ENCODE measurements around the gene AAK1. TPM values are rescaled to one million over a fixed set of nuclear protein-coding genes. Genes with fewer than 3 reads are reported as not detected.
"Not testable (repeated sequence)": the region's sequence is repeated elsewhere in the genome, so short reads cannot be mapped to it uniquely, and the experiment has no call there.

Gene AAK1
- total and polyA plus RNA-seq, 4 donors: 10.0 to 56.2 (median 27.3) TPM

DNA sequence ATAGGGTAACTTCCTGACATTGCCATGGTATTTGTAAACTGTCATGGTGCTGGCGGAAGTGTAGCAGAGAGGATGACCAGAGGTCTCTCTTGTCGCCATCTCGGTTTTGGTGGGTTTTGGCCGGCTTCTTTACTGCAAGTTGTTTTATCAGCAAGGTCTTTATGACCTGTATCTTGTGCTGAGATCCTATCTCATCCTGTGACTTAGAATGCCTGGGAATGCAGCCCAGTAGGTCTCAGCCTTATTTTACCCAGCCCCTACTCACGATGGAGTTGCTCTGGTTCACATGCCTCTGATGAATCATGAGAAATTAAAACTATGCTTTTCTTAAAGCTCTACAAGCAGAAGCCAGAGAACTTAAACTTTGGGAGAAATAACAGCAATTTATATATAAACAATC lies 193.6 kb downstream of the AAK1 start:
- H3K4me3 ChIP-seq: no peak overlapping the region
- no peaks in the 10 kb centered on the region for H3K9me3 ChIP-seq (ENCODE audit: control insufficient read depth in 4 of 4, insufficient read depth in 3 of 4, low read length in 3 of 4)
- no peak overlapping the region for H3K9ac ChIP-seq (ENCODE audit: insufficient read depth in 1 of 2, low read length in 2 of 2)
- ATAC-seq (ENCODE audit: insufficient read depth, low FRiP score) (no peak), DNase-seq (no peak)
- no peaks in the 10 kb centered on the region for H3K4me1 ChIP-seq (ENCODE audit: control insufficient read depth in 5 of 5, insufficient read depth in 5 of 5, low read length in 5 of 5)
- H3K27ac ChIP-seq (ENCODE audit: low read depth in 1 of 2, low read length in 1 of 2): no peak overlapping the region
- TF ChIP-seq CTCF (IDR thresholded peaks at IDR 0.05; ENCODE audit: control extremely low read depth, extremely low read depth): no peak
- H3K36me3 ChIP-seq (ENCODE audit: control insufficient read depth in 4 of 4, insufficient read depth in 4 of 4, low read length in 4 of 4): no peaks in the 10 kb centered on the region
- 82 to 90% methylated on average over 5 of the region's 5 CpGs for WGBS, 2 donors
- H3K27me3 ChIP-seq (ENCODE audit: control insufficient read depth in 3 of 3, insufficient read depth in 3 of 3, low read length in 2 of 3): no peaks in the 10 kb centered on the region

GRCh38 chr2:69443673-69444072 lies 199.9 kb downstream of the AAK1 start:
- not testable (repeated sequence) for ATAC-seq (ENCODE audit: insufficient read depth, low FRiP score); DNase-seq; H3K9ac ChIP-seq (ENCODE audit: insufficient read depth in 1 of 2, low read length in 2 of 2); H3K36me3 ChIP-seq (ENCODE audit: control insufficient read depth in 4 of 4, insufficient read depth in 4 of 4, low read length in 4 of 4); H3K9me3 ChIP-seq (ENCODE audit: control insufficient read depth in 4 of 4, insufficient read depth in 3 of 4, low read length in 3 of 4); H3K27me3 ChIP-seq (ENCODE audit: control insufficient read depth in 3 of 3, insufficient read depth in 3 of 3, low read length in 2 of 3); H3K4me1 ChIP-seq (ENCODE audit: control insufficient read depth in 5 of 5, insufficient read depth in 5 of 5, low read length in 5 of 5); H3K27ac ChIP-seq (ENCODE audit: low read depth in 1 of 2, low read length in 1 of 2); H3K4me3 ChIP-seq
- 83 to 88% methylated on average over 3 of the region's 3 CpGs for WGBS, 2 donors

DNA sequence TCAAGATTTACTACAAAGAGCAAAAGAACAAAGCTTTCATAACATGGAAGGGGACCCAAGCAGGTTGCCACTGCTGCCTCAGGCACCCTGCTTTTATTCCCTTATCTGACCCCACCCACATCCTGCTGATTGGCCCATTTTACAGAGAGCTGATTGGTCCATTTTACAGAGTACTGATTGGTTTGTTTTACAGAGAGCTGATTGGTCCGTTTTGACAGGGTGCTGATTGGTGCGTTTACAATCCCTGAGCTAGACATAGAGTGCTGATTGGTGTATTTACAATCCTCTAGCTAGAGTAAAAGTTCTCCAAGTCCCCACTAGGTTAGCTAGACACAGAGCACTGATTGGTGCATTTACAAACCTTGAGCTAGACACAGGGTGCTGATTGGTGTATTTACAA lies 204.0 kb downstream of the AAK1 start:
- not testable (repeated sequence) for H3K9me3 ChIP-seq (ENCODE audit: control insufficient read depth in 4 of 4, insufficient read depth in 3 of 4, low read length in 3 of 4); H3K27ac ChIP-seq (ENCODE audit: low read depth in 1 of 2, low read length in 1 of 2); H3K36me3 ChIP-seq (ENCODE audit: control insufficient read depth in 4 of 4, insufficient read depth in 4 of 4, low read length in 4 of 4); ATAC-seq (ENCODE audit: insufficient read depth, low FRiP score); H3K9ac ChIP-seq (ENCODE audit: insufficient read depth in 1 of 2, low read length in 2 of 2); DNase-seq; H3K4me3 ChIP-seq; H3K27me3 ChIP-seq (ENCODE audit: control insufficient read depth in 3 of 3, insufficient read depth in 3 of 3, low read length in 2 of 3)
- peaks cover 0 to 14% (median 6%) of the 10 kb centered on the region in 5 donors for H3K4me1 ChIP-seq (ENCODE audit: control insufficient read depth in 5 of 5, insufficient read depth in 5 of 5, low read length in 5 of 5)
- 100% methylated on average over 2 of the region's 2 CpGs for WGBS, 2 donors

DNA sequence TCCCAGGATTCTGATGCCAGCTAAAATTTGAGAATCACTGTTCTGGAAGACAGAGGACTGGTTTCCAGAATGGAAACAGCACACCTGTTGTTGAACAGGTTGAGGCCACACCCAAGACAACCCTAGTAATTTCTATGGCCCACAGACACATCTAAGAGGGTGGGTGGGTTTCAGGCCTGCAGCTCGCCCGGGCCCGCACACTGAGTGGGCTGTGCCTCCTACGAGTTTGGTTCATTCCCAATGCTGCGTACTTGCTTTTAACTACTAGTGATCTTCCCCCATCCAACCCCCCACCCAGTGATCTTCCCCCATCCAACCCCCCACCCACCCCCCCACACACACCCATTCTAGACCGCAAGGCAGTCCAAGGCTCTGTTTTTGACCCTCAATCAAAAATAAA lies 205.0 kb downstream of the AAK1 start:
- no peak overlapping the region for H3K9ac ChIP-seq (ENCODE audit: insufficient read depth in 1 of 2, low read length in 2 of 2)
- no peaks in the 10 kb centered on the region for H3K27me3 ChIP-seq (ENCODE audit: control insufficient read depth in 3 of 3, insufficient read depth in 3 of 3, low read length in 2 of 3)
- no peak overlapping the region for H3K27ac ChIP-seq (ENCODE audit: low read depth in 1 of 2, low read length in 1 of 2)
- H3K36me3 ChIP-seq (ENCODE audit: control insufficient read depth in 4 of 4, insufficient read depth in 4 of 4, low read length in 4 of 4): peaks cover 0 to 3% (median 0%) of the 10 kb centered on the region in 4 donors
- H3K9me3 ChIP-seq (ENCODE audit: control insufficient read depth in 4 of 4, insufficient read depth in 3 of 4, low read length in 3 of 4): no peaks in the 10 kb centered on the region
- ATAC-seq (ENCODE audit: insufficient read depth, low FRiP score) (no peak), DNase-seq (no peak)
- TF ChIP-seq CTCF (IDR thresholded peaks at IDR 0.05; ENCODE audit: control extremely low read depth, extremely low read depth): no peak
- no peak overlapping the region for H3K4me3 ChIP-seq
- WGBS, 2 donors: 98 to 99% methylated on average over 6 of the region's 6 CpGs
- peaks cover 0 to 14% (median 6%) of the 10 kb centered on the region in 5 donors for H3K4me1 ChIP-seq (ENCODE audit: control insufficient read depth in 5 of 5, insufficient read depth in 5 of 5, low read length in 5 of 5)

GRCh38 chr2:69437751-69438154 lies 205.8 kb downstream of the AAK1 start:
- TF ChIP-seq CTCF (IDR thresholded peaks at IDR 0.05; ENCODE audit: control extremely low read depth, extremely low read depth): no peak
- WGBS, 2 donors: 36 to 62% methylated on average over 7 of the region's 7 CpGs
- DNase-seq (no peak), ATAC-seq (ENCODE audit: insufficient read depth, low FRiP score) (no peak)
- H3K36me3 ChIP-seq (ENCODE audit: control insufficient read depth in 4 of 4, insufficient read depth in 4 of 4, low read length in 4 of 4): peaks cover 0 to 3% (median 0%) of the 10 kb centered on the region in 4 donors
- H3K9me3 ChIP-seq (ENCODE audit: control insufficient read depth in 4 of 4, insufficient read depth in 3 of 4, low read length in 3 of 4): no peaks in the 10 kb centered on the region
- peak overlapping the region; percentile 87 to 90 for H3K27ac ChIP-seq (ENCODE audit: low read depth in 1 of 2, low read length in 1 of 2)
- H3K4me3 ChIP-seq: peak overlapping the region; percentile 29
- peak overlapping the region; percentile 71 to 96 for H3K9ac ChIP-seq (ENCODE audit: insufficient read depth in 1 of 2, low read length in 2 of 2)
- H3K27me3 ChIP-seq (ENCODE audit: control insufficient read depth in 3 of 3, insufficient read depth in 3 of 3, low read length in 2 of 3): no peaks in the 10 kb centered on the region
- peaks cover 0 to 14% (median 6%) of the 10 kb centered on the region in 5 donors for H3K4me1 ChIP-seq (ENCODE audit: control insufficient read depth in 5 of 5, insufficient read depth in 5 of 5, low read length in 5 of 5)

Data from lung (tissue), 12 donors.